ENCODE data around the gene AGTPBP1.
"Not testable (repeated sequence)": the region's sequence is repeated elsewhere in the genome, so short reads cannot be mapped to it uniquely, and the experiment has no call there.

AGTPBP1 gene

DNA sequence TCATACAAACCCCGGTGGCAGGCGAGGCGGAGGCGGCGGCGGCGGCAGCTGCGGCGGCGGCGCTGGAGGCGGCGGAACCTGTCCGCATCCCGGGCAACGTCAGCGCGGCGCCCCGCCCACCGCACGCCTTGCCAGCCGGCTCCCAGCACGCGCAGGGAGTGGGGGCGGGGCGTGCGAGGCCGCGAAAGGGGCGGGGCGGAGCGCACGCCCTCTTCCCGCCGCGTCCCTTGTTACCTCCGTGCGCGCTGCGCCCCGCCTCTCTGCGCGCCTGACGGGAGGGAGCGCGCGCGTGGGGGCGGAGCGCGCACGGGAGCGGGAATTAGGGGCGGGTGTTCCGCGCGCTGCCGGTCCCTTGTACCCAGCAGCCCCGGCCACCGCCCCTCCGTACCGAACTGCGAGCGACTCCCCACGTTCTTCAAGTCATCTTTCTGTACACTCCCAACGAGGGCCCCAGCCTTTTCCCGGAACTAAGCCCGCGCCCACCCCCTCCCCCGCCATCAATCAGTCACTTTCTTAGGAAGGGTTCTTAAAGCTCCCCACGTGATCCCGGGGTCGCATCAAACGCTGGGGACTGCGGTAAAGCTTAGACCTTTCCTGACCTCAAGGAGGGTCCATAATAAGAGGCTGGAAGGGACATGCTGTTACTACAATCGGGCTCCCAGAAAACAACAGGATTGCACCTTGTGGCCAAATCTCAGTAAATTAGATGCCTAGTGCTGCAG lies at the start of gene AGTPBP1:
TSS of gene AGTPBP1 (minus strand) at position 80 of the 722 bp plus-strand sequence. CDS start 29,421 bp downstream, outside the sequence.
- DNase-seq (ENCODE audit: low read depth) = peak; percentile 95

GRCh38 chr9:85786116-85786515 lies 44.4 kb upstream of the AGTPBP1 start:
- DNase-seq (ENCODE audit: low read depth) = not testable (repeated sequence)

DNA sequence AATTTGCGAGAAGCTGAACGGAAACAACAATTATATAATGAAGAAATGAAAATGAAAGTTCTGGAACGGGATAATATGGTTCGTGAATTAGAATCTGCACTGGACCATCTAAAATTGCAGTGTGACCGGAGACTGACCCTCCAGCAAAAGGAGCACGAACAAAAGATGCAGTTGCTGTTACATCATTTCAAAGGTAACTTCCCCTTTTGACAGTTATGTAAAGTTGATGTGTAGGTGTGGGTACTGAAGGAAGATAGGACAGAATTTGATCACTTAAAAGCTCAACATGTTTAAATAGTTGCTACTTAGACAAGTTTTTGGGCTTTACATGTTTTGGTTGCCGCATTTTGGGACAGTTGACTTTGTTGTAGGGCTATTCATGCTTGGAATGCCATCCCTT lies 32.1 kb upstream of the AGTPBP1 start:
- DNase-seq (ENCODE audit: low read depth) = not testable (repeated sequence)

GRCh38 chr9:85761802-85762201 lies 20.0 kb upstream of the AGTPBP1 start:
- not testable (repeated sequence) for DNase-seq (ENCODE audit: low read depth)

GRCh38 chr9:85757716-85758115 lies 16.0 kb upstream of the AGTPBP1 start:
- DNase-seq (ENCODE audit: low read depth) = not testable (repeated sequence)

DNA sequence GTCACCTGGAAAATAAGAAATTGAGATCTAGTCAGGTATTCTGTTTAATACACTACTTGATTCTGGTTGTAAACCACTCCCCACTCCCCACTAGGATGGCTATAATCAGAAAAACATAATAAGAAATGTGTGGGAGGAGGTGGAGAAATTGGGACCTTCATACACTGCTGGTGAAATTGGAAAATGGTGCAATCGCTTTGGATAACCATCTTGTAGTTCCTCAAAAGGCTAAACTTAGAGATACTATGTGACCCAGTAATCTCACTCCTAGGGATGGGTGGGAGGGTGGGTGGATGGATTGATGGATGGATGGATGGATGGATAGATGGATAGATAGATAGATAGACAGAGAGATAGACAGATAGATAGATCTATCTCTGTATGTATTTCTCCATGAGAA lies 14.5 kb upstream of the AGTPBP1 start:
- DNase-seq (ENCODE audit: low read depth) = not testable (repeated sequence)

DNA sequence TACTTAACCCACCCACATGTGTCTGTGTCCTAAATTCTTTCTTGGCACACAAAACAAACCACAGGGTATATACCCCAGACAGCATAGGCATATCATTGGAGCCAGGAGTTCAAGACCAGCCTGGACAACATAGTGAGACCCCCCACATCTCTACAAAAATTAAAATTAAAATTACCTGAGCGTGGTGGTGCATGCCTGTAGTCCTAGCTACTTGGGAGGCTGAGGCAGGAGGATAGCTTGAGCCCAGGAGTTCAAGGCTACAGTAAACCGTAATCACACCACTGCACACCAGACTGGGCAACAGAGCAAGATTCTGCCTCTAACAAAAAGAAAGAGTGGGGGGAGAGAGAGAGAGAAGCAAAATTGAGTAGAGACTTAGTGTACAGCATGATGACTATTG lies 4.6 kb upstream of the AGTPBP1 start:
- DNase-seq (ENCODE audit: low read depth) = no peak

GRCh38 chr9:85745203-85745602 lies 3.4 kb upstream of the AGTPBP1 start:
- DNase-seq (ENCODE audit: low read depth) = no peak

GRCh38 chr9:85744480-85744879 lies 2.7 kb upstream of the AGTPBP1 start:
- DNase-seq (ENCODE audit: low read depth) = no peak

- no peak for DNase-seq (ENCODE audit: low read depth)
Observed at GRCh38 chr9:85743275-85744128, 1.7 kb upstream of the AGTPBP1 start.

- DNase-seq (ENCODE audit: low read depth) = no peak
Observed at GRCh38 chr9:85742597-85742936, 813 bp upstream of the AGTPBP1 start.

DNA sequence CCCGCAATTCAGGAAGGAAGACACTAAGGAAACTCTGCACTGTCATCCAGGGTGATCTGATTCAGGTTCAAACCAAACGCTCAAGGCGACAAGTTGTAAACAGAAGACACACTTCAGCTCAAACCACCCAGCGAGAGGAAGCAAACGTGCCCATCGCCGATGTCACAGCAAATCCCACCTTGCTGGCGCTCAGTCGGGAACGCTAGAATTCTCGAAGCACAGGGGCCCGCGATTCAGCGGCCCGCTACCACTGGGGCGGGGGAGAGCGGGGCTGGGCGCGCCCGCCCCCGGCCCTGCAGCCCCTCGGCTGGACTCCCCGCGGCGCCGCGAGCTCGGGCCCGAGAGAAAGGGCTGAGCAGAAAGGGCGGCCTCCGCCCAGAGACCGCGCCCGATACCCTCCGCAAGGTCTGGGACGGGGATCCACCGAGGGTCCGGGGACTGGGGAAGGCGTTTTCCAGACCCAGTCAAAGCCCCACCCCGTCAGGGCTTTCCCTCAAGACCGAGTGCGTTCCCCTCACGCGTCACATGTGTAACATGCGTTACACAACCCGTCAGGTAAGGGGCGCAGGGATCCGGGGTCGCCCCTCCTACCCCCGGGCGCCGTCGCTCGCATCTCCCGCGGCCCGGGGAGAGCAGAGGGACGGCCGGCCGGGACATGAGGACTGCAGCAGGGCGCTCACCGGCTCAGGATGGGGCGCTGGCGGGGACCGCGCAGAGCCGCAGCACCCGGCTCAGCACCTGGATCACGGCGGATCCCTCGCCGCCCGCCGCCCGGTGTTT lies 469 bp downstream of the AGTPBP1 start:
- peak; percentile 36 for DNase-seq (ENCODE audit: low read depth)

DNA sequence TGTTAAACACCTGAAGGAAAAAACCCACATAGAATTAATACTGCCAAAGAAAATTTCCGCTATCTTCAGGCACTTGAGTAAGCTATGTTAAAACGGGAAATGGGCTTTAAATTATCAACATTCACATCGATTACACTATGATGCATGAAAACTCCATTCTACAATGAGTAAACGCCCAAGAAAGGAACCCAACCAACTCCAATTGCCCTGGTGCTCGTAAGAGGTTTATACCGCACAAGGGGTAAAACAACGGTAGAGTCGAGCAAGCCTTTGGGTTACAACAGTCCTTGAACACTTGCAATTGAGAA lies 1.0 kb downstream of the AGTPBP1 start:
- peak; percentile 3 for DNase-seq (ENCODE audit: low read depth)

DNA sequence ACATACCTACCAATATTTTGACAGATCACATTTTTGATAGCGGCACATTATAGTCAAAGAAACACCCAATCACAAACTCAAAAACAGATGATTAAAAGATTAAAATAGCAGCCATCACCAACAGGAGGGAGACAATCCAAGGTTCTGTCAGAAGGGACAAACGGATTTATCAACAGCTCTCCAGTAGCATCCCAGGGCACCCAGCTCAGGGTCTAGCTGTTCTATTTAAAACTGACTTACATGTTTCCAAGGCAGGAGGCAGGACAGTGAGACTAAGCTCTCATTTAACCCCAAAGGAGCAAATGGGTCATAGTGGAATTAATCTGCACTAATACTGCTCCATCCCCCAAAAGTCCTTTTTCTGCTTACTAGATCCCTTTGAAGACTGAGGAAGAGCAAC lies 3.2 kb downstream of the AGTPBP1 start:
- DNase-seq (ENCODE audit: low read depth) = no peak

- DNase-seq (ENCODE audit: low read depth) = no peak
Observed at GRCh38 chr9:85737671-85738070, 4.1 kb downstream of the AGTPBP1 start.

DNA sequence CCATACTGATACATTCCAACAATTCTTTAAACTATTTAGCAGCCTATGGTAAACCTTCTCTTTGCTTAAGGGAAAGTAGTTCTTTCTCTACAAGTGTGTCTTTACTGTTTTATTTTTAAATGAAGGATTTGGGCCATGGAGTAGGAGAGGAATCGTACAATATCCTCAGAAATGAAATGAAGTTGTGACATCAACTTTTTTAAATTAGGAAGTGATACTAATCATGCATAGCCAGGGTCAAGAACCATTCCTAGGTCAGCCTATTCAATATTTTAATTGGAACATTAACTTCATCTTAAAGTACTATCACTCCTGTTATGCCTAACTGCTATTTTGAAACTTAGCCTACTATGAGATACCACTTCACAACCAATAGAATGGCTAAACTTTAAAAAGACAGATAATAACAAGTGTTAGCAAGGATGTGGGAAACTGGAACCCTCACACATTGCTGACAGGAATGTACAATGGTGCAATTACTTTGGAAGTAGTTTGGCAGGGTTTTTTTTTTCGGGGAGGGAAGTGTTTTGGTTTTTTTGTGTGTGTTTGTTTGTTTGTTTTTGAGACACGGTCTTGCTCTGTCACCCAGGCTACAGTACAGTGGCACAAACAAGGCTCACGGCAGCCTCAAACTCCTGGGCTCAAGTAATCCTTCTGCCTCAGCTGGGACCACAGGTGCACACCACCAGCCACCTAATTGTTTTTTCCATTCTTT lies 10.7 kb downstream of the AGTPBP1 start:
- no peak for DNase-seq (ENCODE audit: low read depth)

DNA sequence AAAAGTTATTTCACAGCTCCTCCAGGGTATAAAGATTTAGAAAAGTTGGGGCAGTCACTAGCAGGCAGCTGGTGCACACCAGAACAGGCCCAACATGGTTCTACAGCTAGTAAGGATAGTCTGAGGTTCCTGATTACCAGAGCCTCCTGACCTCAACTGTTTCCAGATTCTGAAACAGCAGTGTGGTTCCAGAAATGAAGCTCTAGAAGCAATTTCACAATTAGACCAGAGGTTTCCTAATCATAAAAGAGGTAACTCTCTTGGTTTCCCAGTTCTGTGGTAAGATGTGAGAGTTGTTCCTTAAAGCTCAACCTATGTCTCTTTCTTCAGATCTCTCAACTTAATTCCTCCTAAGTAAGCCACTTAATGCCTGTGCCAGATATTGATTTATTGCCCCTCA lies 11.9 kb downstream of the AGTPBP1 start:
- no peak for DNase-seq (ENCODE audit: low read depth)

DNA sequence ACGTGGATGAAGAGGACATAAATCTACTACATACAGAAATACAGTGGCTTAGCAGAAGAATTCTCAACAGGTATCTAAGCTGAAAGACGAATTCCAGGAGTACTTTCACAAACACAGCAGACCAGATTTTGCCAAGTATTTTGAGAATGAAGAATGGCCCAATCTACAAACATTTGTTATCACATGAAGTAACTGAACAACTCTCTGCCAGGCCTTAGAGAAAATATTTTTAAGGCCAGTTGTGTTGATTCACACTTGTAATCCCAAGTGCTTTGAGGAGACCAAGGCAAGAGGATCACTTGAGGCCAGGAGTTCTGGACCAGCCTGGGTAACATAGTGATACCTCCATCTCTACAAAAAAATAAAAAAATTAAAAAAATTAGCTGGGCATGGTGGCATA lies 14.3 kb downstream of the AGTPBP1 start:
- no peak for DNase-seq (ENCODE audit: low read depth)

DNA sequence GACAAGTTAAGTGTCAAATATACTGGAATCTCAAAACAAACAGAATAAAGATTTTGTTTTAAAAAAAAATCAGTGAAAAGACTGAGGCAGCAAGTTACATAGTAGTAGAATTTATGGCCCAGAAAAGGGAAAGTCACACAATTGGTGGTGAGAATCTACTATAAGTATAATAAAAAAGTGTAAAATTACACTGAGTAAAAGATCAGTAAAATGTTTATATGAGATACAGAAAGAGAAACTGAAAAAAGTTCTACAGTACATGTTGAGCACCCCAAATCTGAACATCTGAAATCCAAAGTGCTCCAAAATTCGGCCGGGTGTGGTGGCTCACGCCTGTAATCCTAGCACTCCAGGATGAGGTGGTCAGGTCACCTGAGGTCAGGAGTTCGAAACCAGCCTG lies 15.0 kb downstream of the AGTPBP1 start:
- no peak for DNase-seq (ENCODE audit: low read depth)

DNA sequence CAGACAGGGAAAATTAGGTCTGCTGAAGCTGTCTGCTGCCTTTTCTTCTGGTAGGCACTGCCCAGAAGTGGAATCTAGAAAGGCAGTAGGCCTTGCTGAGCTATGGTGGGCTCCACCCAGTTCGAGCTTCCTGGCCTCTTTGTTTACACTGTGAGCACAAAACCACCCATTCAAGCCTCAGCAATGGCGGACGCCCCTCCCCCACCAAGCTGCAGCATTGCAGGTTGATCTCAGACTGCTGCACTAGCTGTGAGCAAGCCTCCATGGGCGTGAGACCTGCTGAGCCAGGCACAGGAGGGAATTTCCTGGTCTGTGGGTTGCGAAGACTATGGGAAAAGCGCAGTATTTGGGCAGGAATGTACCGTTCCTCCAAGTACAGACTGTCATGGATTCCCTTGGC lies 18.5 kb downstream of the AGTPBP1 start:
- peak; percentile 49 for DNase-seq (ENCODE audit: low read depth)

- DNase-seq (ENCODE audit: low read depth) = not testable (repeated sequence)
Observed at GRCh38 chr9:85719411-85719810, 22.3 kb downstream of the AGTPBP1 start.

DNA sequence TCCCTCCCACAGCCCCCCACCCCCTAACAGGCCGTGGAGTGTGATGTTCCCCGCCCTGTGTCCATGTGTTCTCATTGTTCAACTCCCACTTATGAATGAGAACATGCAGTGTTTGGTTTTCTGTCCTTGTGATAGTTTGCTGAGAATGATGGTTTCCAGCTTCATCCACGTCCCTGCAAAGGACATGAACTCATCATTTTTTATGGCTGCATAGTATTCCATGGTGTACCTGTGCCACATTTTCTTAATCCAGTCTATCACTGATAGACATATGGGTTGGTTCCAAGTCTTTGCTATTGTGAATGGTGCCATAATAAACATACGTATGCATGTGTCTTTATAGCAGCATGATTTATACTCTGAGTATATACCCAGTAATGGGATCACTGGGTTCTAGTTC lies 23.9 kb downstream of the AGTPBP1 start:
- DNase-seq (ENCODE audit: low read depth) = not testable (repeated sequence)

Data from activated T-cell treated with anti-CD3 and anti-CD28 coated beads for 1 hour (primary cell).